Suprapubic skin (tissue), 4 donors: ENCODE data around the gene SMOC2. TPM values are rescaled to one million over a fixed set of nuclear protein-coding genes. Genes with fewer than 3 reads are reported as not detected.

Experiments used
- DNase-seq, 2 donors: peaks; one replicate each; pipeline ENCODE4 v3.0.0-alpha.2; 2019; ENCODE audit warnings: low spot score in 2 of 2
- H3K27ac ChIP-seq: fragments of 200-600 bp; sonication (generic); one replicate; pipeline ENCODE4 v1.5.1; 2019
- H3K27me3 ChIP-seq: fragments of 200-600 bp; sonication (generic); one replicate; pipeline ENCODE4 v1.5.1; 2019
- H3K36me3 ChIP-seq: fragments of 200-600 bp; sonication (generic); one replicate; pipeline ENCODE4 v1.5.1; 2019
- H3K4me1 ChIP-seq: fragments of 200-600 bp; sonication (generic); one replicate; pipeline ENCODE4 v1.5.1; 2019
- H3K4me3 ChIP-seq: fragments of 200-600 bp; sonication (generic); one replicate; pipeline ENCODE4 v1.5.1; 2019; ENCODE audit warnings: mild to moderate bottlenecking
- H3K9me3 ChIP-seq: fragments of 200-600 bp; sonication (generic); one replicate; pipeline ENCODE4 v1.5.1; 2019
- EP300 ChIP-seq: sonication (generic); formaldehyde crosslinking; IDR thresholded peaks from one replicate; pipeline ENCODE4 v1.6.1; 2017; ENCODE audit warnings: antibody characterized with exemption
- POLR2A ChIP-seq, 2 donors: fragments of 450-650 bp; IDR thresholded peaks; one replicate each; pipeline ENCODE4 v1.6.1; 2017; ENCODE audit warnings: antibody characterized with exemption in 2 of 2, mild to moderate bottlenecking in 2 of 2, moderate library complexity in 2 of 2
- POLR2AphosphoS5 ChIP-seq, 3 donors: sonication (generic); formaldehyde crosslinking; IDR thresholded peaks; one replicate each; pipeline ENCODE4 v1.6.1; 2017; ENCODE audit warnings: antibody characterized with exemption in 3 of 3
- whole genome bisulfite sequencing: methylation state at CpG from one replicate; pipeline ENCODE4 v1.1.5; 2018; 5-methylcytosine and 5-hydroxymethylcytosine counted together
- total RNA-seq, 4 donors: library from RNA; depleted of rRNA; stranded (reverse); fragments of >200 nt; gene quantifications; one replicate each; pipeline ENCODE4 v1.1.0, GENCODE V29; 2016
- TF ChIP-seq, protein P1 (sequence below), 2 donors: fragments of 200-600 bp in 1 of 2; fragments of 450-650 bp in 1 of 2; sonication (generic) in 1 of 2; IDR thresholded peaks; one replicate each; pipeline ENCODE4 v1.5.1; 2016 to 2019; ENCODE audit warnings: antibody characterized with exemption in 2 of 2, mild to moderate bottlenecking in 1 of 2, moderate library complexity in 1 of 2

Gene SMOC2
- total RNA-seq, 4 donors from 2014 or later, result 16.2 to 22.9 (median 18.8) TPM

GRCh38 chr6:168525114-168525513, 84.1 kb downstream of the SMOC2 start:
- no peak for DNase-seq
- H3K4me1 ChIP-seq, result peaks cover 26% of the 10 kb centered on the region
- H3K36me3 ChIP-seq, result no peaks in the 10 kb centered on the region
- no peaks in the 10 kb centered on the region for H3K27me3 ChIP-seq
- 85% methylated on average over 8 of the region's 8 CpGs for WGBS
- peak overlapping the region; percentile 28 for H3K27ac ChIP-seq
- no peaks in the 10 kb centered on the region for H3K9me3 ChIP-seq
- no peak overlapping the region for H3K4me3 ChIP-seq
- TF ChIP-seq EP300 (no peak), POLR2AphosphoS5 (IDR thresholded peaks at IDR 0.05) (no peak), POLR2A (IDR thresholded peaks at IDR 0.05) (no peak)
- TF ChIP-seq, protein P1, sequence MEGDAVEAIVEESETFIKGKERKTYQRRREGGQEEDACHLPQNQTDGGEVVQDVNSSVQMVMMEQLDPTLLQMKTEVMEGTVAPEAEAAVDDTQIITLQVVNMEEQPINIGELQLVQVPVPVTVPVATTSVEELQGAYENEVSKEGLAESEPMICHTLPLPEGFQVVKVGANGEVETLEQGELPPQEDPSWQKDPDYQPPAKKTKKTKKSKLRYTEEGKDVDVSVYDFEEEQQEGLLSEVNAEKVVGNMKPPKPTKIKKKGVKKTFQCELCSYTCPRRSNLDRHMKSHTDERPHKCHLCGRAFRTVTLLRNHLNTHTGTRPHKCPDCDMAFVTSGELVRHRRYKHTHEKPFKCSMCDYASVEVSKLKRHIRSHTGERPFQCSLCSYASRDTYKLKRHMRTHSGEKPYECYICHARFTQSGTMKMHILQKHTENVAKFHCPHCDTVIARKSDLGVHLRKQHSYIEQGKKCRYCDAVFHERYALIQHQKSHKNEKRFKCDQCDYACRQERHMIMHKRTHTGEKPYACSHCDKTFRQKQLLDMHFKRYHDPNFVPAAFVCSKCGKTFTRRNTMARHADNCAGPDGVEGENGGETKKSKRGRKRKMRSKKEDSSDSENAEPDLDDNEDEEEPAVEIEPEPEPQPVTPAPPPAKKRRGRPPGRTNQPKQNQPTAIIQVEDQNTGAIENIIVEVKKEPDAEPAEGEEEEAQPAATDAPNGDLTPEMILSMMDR (IDR thresholded peaks at IDR 0.05), result no peak

DNA sequence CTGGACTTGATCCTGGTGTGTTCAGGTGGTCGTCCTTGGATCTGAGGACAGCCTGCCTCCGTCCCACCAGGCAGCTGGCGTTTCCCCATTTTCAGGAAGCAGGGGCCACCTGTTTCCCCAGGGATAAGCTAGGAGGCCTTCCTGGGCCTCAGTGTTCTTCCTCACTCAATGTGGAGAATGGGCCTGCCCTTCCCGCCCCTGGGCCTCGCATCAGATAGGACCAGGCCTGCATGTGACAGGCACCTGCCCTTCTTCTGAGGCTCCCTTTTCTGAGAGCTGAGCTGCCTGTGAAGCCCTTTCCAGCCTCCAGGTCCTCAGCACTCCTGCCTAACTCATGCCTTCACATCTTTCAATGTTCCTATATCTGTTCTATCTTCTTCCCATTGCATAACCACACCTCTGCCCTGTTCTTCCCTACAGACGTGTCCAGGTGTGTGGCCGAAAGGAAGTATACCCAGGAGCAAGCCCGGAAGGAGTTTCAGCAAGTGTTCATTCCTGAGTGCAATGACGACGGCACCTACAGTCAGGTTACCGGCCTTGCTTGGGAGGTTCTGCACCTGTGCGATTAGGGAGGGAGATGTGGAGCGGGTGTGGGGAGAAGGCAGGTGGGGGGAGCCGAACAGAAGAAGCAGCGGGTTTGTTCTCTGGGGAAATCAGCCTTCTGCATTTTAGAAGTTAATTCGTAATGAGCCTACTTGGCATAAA, 85.1 kb downstream of the SMOC2 start:
- Histone ChIP-seq H3K4me1 (peaks cover 26% of the 10 kb centered on the region), H3K27me3 (no peaks in the 10 kb centered on the region), H3K36me3 (no peaks in the 10 kb centered on the region), H3K9me3 (no peaks in the 10 kb centered on the region), H3K4me3 (no peak overlapping the region), H3K27ac (no peak overlapping the region)
- TF ChIP-seq POLR2A (IDR thresholded peaks at IDR 0.05), result no peak
- TF ChIP-seq POLR2AphosphoS5 (IDR thresholded peaks at IDR 0.05), result no peak
- no peak for TF ChIP-seq EP300
- TF ChIP-seq, protein P1 (IDR thresholded peaks at IDR 0.05), result no peak
- 72% methylated on average over 13 of the region's 16 CpGs for WGBS
- DNase-seq, result no peak

DNA sequence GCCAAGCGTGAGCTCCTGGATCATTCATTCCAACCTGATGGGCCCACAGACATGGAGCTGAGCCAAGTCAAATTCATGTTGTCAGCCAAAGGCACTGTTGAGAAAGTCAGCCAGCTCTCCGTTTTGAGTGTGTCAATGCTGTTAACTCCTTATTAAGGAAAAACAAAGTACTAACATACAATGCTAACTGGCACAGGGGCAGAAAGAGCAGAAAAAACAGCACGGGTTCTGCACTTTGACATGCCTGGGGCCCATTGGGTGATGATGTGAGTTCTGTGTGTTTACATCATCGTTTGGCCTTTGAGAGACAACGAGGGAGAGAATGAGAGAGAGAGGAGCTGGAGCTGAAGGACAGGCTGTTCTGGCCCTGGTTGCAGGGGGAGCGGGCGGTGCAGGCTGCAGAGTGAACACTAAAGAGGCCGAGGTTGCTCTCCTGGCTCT, 85.9 kb downstream of the SMOC2 start:
- WGBS, result 28% methylated on average over 8 of the region's 8 CpGs
- no peak for DNase-seq
- no peak overlapping the region for H3K4me3 ChIP-seq
- H3K4me1 ChIP-seq, result peaks cover 26% of the 10 kb centered on the region
- H3K27ac ChIP-seq, result peak overlapping the region; percentile 9
- H3K36me3 ChIP-seq, result no peaks in the 10 kb centered on the region
- H3K27me3 ChIP-seq, result no peaks in the 10 kb centered on the region
- H3K9me3 ChIP-seq, result no peaks in the 10 kb centered on the region
- TF ChIP-seq, protein P1 (IDR thresholded peaks at IDR 0.05), result no peak
- TF ChIP-seq EP300 (no peak), POLR2A (IDR thresholded peaks at IDR 0.05) (no peak), POLR2AphosphoS5 (IDR thresholded peaks at IDR 0.05) (no peak)

GRCh38 chr6:168527451-168528210, 86.6 kb downstream of the SMOC2 start:
- TF ChIP-seq, protein P1 (IDR thresholded peaks at IDR 0.05), result no peak
- TF ChIP-seq POLR2A (IDR thresholded peaks at IDR 0.05) (no peak), EP300 (no peak), POLR2AphosphoS5 (IDR thresholded peaks at IDR 0.05) (no peak)
- peaks cover 26% of the 10 kb centered on the region for H3K4me1 ChIP-seq
- DNase-seq, result no peak
- no peak overlapping the region for H3K4me3 ChIP-seq
- no peaks in the 10 kb centered on the region for H3K9me3 ChIP-seq
- peak overlapping the region; percentile 9 for H3K27ac ChIP-seq
- no peaks in the 10 kb centered on the region for H3K27me3 ChIP-seq
- 81% methylated on average over 16 of the region's 25 CpGs for WGBS
- H3K36me3 ChIP-seq, result no peaks in the 10 kb centered on the region

DNA sequence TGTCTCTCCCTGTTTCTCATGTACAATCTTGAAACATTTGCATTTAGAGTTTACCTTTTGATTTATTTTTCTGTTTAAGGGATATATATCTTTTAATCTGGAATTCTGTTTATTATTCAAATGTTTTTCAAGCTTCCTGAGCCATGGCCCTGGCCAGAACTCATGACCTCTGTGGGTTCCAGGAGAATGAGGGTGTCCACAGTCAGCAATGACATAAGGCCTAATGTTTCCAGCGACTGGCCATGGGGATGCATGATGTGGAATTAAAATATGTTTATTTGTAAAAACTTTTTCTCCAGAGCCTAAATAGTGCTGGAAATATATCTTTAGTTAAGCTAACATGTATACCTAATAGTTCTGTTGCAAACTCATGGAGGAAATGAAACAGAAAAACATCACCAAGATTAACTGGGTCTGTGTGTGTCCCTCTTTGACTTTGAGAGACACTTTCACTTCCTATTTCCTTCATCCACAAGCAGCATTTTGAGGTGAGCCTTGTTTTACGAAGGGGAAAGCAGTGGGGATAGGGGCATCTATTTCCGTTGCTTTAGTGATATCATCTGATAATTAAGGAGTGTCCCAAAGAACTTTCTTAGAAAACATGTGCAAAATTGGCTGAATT, 87.6 kb downstream of the SMOC2 start:
- Histone ChIP-seq H3K27ac (no peak overlapping the region), H3K27me3 (no peaks in the 10 kb centered on the region), H3K36me3 (no peaks in the 10 kb centered on the region), H3K9me3 (no peaks in the 10 kb centered on the region), H3K4me3 (no peak overlapping the region), H3K4me1 (peaks cover 26% of the 10 kb centered on the region)
- TF ChIP-seq, protein P1 (IDR thresholded peaks at IDR 0.05), result no peak
- TF ChIP-seq POLR2A (IDR thresholded peaks at IDR 0.05) (no peak), EP300 (no peak), POLR2AphosphoS5 (IDR thresholded peaks at IDR 0.05) (no peak)
- DNase-seq, result no peak
- 79% methylated on average over 3 of the region's 3 CpGs for WGBS
